ENCODE data around the gene CREB5.
A peak's percentile ranks its signal among the peaks of the same experiment; 100 is the strongest.

CREB5 gene

GRCh38 chr7:28406192-28406591 lies 6.1 kb upstream of the CREB5 start:
- H3K27ac ChIP-seq (ENCODE audit: low read length) = no peak overlapping the region
- no peaks in the 10 kb centered on the region for H3K36me3 ChIP-seq (ENCODE audit: insufficient read depth, low read length)
- H3K79me2 ChIP-seq (ENCODE audit: insufficient read depth, low read length) = no peaks in the 10 kb centered on the region
- H3K9me3 ChIP-seq (ENCODE audit: insufficient read depth, low read length, severe bottlenecking) = no peaks in the 10 kb centered on the region
- DNase-seq (no peak), ATAC-seq (ENCODE audit: insufficient read depth, low read depth) (no peak)
- H3K27me3 ChIP-seq (ENCODE audit: insufficient read depth, low read length, poor library complexity) = peaks cover 32% of the 10 kb centered on the region
- no peak overlapping the region for H3K4me2 ChIP-seq (ENCODE audit: insufficient read depth, low read length)
- 0 out of 2 replicates have a peak, but pooled peaks cover 4% of the 10 kb centered on the region for H4K20me1 ChIP-seq (ENCODE audit: insufficient read depth, low read length)
- no peak overlapping the region for H2AFZ ChIP-seq (ENCODE audit: low read depth, low read length)
- H3K4me3 ChIP-seq (ENCODE audit: low read depth in 1 of 2, low read length in 2 of 2) = no peak overlapping the region
- peaks cover 5% of the 10 kb centered on the region for H3K4me1 ChIP-seq (ENCODE audit: insufficient read depth, low read length)
- no peak overlapping the region for H3K9ac ChIP-seq (ENCODE audit: low read depth, low read length)
- TF ChIP-seq EZH2 (IDR thresholded peaks at IDR 0.05; ENCODE audit: borderline replicate concordance, low read depth, low read length, severe bottlenecking) = no peak
- TF ChIP-seq CTCF (IDR thresholded peaks at IDR 0.05; ENCODE audit: borderline replicate concordance, extremely low read depth, low read length, poor library complexity, severe bottlenecking) = no peak

GRCh38 chr7:28407651-28408050 lies 4.7 kb upstream of the CREB5 start:
- Histone ChIP-seq H3K79me2 (ENCODE audit: insufficient read depth, low read length) (no peaks in the 10 kb centered on the region), H3K4me3 (ENCODE audit: low read depth in 1 of 2, low read length in 2 of 2) (no peak overlapping the region), H2AFZ (ENCODE audit: low read depth, low read length) (no peak overlapping the region), H3K27me3 (ENCODE audit: insufficient read depth, low read length, poor library complexity) (peaks cover 41% of the 10 kb centered on the region), H3K36me3 (ENCODE audit: insufficient read depth, low read length) (no peaks in the 10 kb centered on the region), H3K9me3 (ENCODE audit: insufficient read depth, low read length, severe bottlenecking) (no peaks in the 10 kb centered on the region), H4K20me1 (ENCODE audit: insufficient read depth, low read length) (0 out of 2 replicates have a peak, but pooled peaks cover 4% of the 10 kb centered on the region), H3K9ac (ENCODE audit: low read depth, low read length) (no peak overlapping the region), H3K4me2 (ENCODE audit: insufficient read depth, low read length) (no peak overlapping the region), H3K4me1 (ENCODE audit: insufficient read depth, low read length) (peaks cover 5% of the 10 kb centered on the region), H3K27ac (ENCODE audit: low read length) (no peak overlapping the region)
- TF ChIP-seq EZH2 (IDR thresholded peaks at IDR 0.05; ENCODE audit: borderline replicate concordance, low read depth, low read length, severe bottlenecking) (no peak), CTCF (IDR thresholded peaks at IDR 0.05; ENCODE audit: borderline replicate concordance, extremely low read depth, low read length, poor library complexity, severe bottlenecking) (no peak)
- ATAC-seq (ENCODE audit: insufficient read depth, low read depth) = no peak
- no peak for DNase-seq

DNA sequence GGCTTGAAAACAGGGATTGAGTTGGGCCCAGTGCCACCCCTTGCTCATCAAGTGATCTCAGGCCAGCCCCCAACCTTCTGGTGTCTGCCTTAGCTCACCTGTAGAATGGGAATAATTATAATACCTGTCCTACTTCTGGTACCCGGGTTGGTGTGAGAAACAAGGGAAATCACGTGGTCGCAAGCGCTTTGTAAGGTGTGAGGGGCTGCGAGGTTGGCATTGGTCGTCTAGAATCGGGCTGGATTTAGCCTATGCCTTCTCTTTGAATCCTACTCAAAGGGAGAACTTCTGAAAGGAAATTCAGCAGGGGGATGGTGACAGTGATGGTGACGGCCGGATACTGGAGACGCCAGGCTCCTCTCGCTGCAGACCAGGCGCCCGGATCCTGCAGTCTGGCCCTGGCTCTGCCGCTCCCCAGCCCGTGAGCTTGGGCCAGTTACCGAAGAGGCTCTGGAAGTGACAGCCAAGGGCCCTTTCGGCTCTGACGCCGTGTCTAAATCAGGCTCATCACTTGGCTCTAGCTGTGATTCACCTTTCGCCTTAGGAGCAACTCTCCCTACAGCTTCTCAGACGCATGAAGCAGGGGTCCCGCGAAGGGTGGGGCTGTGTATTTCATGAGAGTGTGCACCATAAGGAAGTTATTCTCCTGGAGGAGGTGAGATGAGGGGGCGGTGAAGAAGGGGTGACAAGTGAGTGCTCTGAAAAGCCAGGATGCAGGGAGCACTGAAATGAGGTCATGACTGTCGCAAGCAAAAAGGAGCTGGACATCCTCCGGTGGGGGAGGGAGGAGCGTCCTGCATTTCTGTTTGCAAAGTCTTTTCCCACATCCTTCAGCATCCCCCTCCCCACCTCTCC lies 4.0 kb upstream of the CREB5 start:
- H3K27ac ChIP-seq (ENCODE audit: low read length) = no peak overlapping the region
- no peak overlapping the region for H3K9ac ChIP-seq (ENCODE audit: low read depth, low read length)
- H3K27me3 ChIP-seq (ENCODE audit: insufficient read depth, low read length, poor library complexity) = peaks cover 45% of the 10 kb centered on the region

More for the DNA sequence above, 4.0 kb upstream of the CREB5 start:
- H4K20me1 ChIP-seq (ENCODE audit: insufficient read depth, low read length) = 0 out of 2 replicates have a peak, but pooled peaks cover 4% of the 10 kb centered on the region
- DNase-seq (no peak), ATAC-seq (ENCODE audit: insufficient read depth, low read depth) (no peak)
- H3K9me3 ChIP-seq (ENCODE audit: insufficient read depth, low read length, severe bottlenecking) = no peaks in the 10 kb centered on the region
- H3K4me3 ChIP-seq (ENCODE audit: low read depth in 1 of 2, low read length in 2 of 2) = no peak overlapping the region
- H3K36me3 ChIP-seq (ENCODE audit: insufficient read depth, low read length) = no peaks in the 10 kb centered on the region
- H3K4me1 ChIP-seq (ENCODE audit: insufficient read depth, low read length) = peaks cover 5% of the 10 kb centered on the region
- no peaks in the 10 kb centered on the region for H3K79me2 ChIP-seq (ENCODE audit: insufficient read depth, low read length)
- H3K4me2 ChIP-seq (ENCODE audit: insufficient read depth, low read length) = peak overlapping the region; percentile 44; the same call in 1 of the 2 replicates
- no peak overlapping the region for H2AFZ ChIP-seq (ENCODE audit: low read depth, low read length)
- no peak for TF ChIP-seq EZH2 (IDR thresholded peaks at IDR 0.05; ENCODE audit: borderline replicate concordance, low read depth, low read length, severe bottlenecking)
- no peak for TF ChIP-seq CTCF (IDR thresholded peaks at IDR 0.05; ENCODE audit: borderline replicate concordance, extremely low read depth, low read length, poor library complexity, severe bottlenecking)

All from DND-41 (cell line).